Measurements from ENCODE around the gene HNRNPU. TPM values are rescaled to one million over a fixed set of nuclear protein-coding genes. Genes with fewer than 3 reads are reported as not detected.

Gene HNRNPU
- polyA plus RNA-seq, 2 of the 4 experiments (the other 2 are of a cell fraction) = 449 to 529 TPM

DNA sequence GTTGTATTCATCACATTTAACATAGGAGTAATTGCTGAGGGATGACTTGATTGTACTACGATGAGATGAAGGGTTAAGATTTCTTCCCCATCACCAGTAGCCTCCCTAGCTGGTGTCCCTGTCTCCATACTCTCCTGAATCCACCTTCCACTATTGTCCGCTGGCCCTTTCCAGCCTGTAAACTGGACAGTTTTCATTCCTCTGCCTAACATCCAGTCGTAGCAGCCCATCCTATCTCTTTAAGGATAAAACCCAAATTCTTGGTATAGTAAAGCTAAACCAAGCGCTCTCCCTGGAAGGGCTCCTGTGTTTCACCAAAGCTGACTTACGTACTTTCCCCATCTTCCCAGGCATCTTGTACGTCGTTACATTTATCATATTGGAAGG is 28.2 kb downstream of the HNRNPU start:
- ChIA-PET POLR2A (interaction anchor here (0.6 to 3.9 kb wide), 9 partner anchors 11 to 207 kb away, joined by 3 to 57 read pairs (median 5); partner anchors contain the start of genes DESI2 and HNRNPU), CTCF (interaction anchor here (0.8 to 3.7 kb wide), 7 partner anchors 10 to 207 kb away, joined by 3 to 18 read pairs (median 5); partner anchors contain the start of gene HNRNPU)
- Histone ChIP-seq H3K4me2 (peak overlapping the region; percentile 65), H3K4me3 (peak overlapping the region; percentile 69), H3K4me1 (peaks cover 28% of the 10 kb centered on the region; the same call in 2 of the 3 replicates), H3K9me3 (no peaks in the 10 kb centered on the region), H3K27ac (peak overlapping the region; percentile 90 to 97)
- WGBS (ENCODE audit: missing lambda C conversion rate) = 4% methylated on average over 7 of the region's 7 CpGs
- FAIRE-seq = no peak
- 0 out of 2 replicates have a peak, but pooled peaks have one; percentile 19 for TF ChIP-seq TFCP2L1 (CRISPR knock-in tag; IDR thresholded peaks at IDR 0.05)
- peak; percentile 28; the same call in 1 of the 2 replicates for TF ChIP-seq FOSB (CRISPR knock-in tag; IDR thresholded peaks at IDR 0.05)
- TF ChIP-seq CBX2 (IDR thresholded peaks at IDR 0.05; ENCODE audit: borderline replicate concordance, low read depth) = no peak
- DNase-seq (ENCODE audit: low read depth in 1 of 2, low spot score in 1 of 2) = peak; percentile 46 to 52
- peak; percentile 27 to 42 for ATAC-seq

DNA sequence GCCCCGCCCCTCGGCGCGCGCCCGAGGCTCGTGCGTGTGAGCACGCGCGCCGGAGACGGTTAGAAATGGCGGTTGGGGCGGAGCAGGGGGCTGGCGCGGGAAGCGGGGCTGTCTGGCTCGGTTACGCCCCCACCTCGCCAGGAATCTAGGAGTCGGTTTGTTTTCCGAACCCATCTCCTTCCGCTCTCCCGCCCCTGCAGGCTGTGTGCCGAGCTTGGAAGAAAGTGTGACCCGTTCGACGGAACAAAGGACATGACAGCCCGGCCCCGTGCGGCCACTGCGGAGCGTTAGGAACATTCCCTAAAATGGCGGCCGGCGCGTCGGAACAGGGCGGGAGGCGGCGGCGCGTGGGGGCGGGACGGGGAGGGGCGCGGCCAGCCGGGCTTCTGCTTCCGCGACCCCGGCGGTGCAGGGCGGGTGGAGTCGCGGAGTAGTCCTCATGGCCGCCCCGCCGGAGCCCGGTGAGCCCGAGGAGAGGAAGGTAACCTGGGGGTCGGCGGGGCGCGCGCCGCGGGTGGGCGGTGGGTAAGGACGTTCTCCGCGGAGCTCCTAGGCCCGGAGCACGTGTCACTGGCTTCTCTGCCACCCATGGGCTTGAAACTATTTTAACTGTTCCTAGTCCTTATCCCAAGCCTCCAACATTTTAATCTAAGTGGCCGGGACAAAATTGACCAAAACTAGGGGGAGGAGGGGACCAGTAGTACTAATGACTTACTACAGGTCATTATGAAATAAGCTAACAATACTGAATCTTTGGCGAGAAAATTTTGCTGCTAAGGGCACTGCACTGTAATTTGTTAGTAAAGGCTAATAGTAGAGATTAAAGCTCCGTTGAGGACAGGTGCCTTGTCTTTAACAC is 28.8 kb downstream of the HNRNPU start, which contains the start of gene COX20:
Gene COX20, plus strand, starts transcription at position 383 of the 859 bp plus-strand sequence. Its CDS starts 57 bp downstream, at position 440.
- ChIA-PET POLR2A (interaction anchor here (0.5 to 3.9 kb wide), 21 partner anchors 12 to 236 kb away, joined by 3 to 57 read pairs (median 5); partner anchors contain the start of genes DESI2 and HNRNPU), CTCF (interaction anchor here (0.8 to 3.7 kb wide), 8 partner anchors 11 to 232 kb away, joined by 3 to 18 read pairs (median 6); partner anchors contain the start of gene HNRNPU)
- ATAC-seq (peak; percentile 72 to 78), FAIRE-seq (no peak), DNase-seq (ENCODE audit: low read depth in 1 of 2, low spot score in 1 of 2) (peak; percentile 66 to 95)
- H3K27ac ChIP-seq = peak within 1 kb of the TSS; percentile 90 to 97
- H3K4me1 ChIP-seq = peaks cover 26% of the 10 kb centered on the region; the same call in 2 of the 3 replicates
- no peaks in the 10 kb centered on the region for H3K9me3 ChIP-seq
- H3K4me3 ChIP-seq = peak within 1 kb of the TSS; percentile 69
- 1% methylated on average over 32 of the region's 77 CpGs for WGBS (ENCODE audit: missing lambda C conversion rate)
- peak within 1 kb of the TSS; percentile 82 for H3K4me2 ChIP-seq
- TF ChIP-seq KDM1A (IDR thresholded peaks at IDR 0.05; ENCODE audit: low read depth) (no peak), TFCP2L1 (CRISPR knock-in tag; IDR thresholded peaks at IDR 0.05) (peak; percentile 9; the same call in 1 of the 2 replicates), NPAS2 (CRISPR knock-in tag; IDR thresholded peaks at IDR 0.05; ENCODE audit: borderline replicate concordance) (no peak), ZC3H11A (IDR thresholded peaks at IDR 0.05) (no peak), HOXA7 (CRISPR knock-in tag; IDR thresholded peaks at IDR 0.05) (peak; percentile 37; the same call in 1 of the 2 replicates), NR3C1 (IDR thresholded peaks at IDR 0.05) (no peak), MAZ (IDR thresholded peaks at IDR 0.05; ENCODE audit: borderline replicate concordance, low read depth, low read length) (no peak), BHLHE40 (IDR thresholded peaks at IDR 0.05; ENCODE audit: low read depth, low read length) (no peak; the same call in 1 of the 2 replicates), ESRRA (IDR thresholded peaks at IDR 0.05; ENCODE audit: borderline replicate concordance, low read length) (no peak), CHD2 (IDR thresholded peaks at IDR 0.05; ENCODE audit: low read length, partially characterized antibody) (no peak), ZSCAN20 (CRISPR knock-in tag; IDR thresholded peaks at IDR 0.05) (no peak), RARB (CRISPR knock-in tag; IDR thresholded peaks at IDR 0.05) (no peak), ATOH8 (CRISPR knock-in tag; IDR thresholded peaks at IDR 0.05; ENCODE audit: low read depth) (no peak), EHMT2 (IDR thresholded peaks at IDR 0.05; ENCODE audit: low read depth) (no peak), POLR2A (IDR thresholded peaks at IDR 0.05; ENCODE audit: low read length) (peak; percentile 69), EP300 (IDR thresholded peaks at IDR 0.05) (no peak), FOSL2 (IDR thresholded peaks at IDR 0.05) (no peak), FOSL2 (CRISPR knock-in tag; IDR thresholded peaks at IDR 0.05) (no peak), E2F6 (IDR thresholded peaks at IDR 0.05; ENCODE audit: borderline replicate concordance, low read depth) (0 out of 2 replicates have a peak, but pooled peaks have one; percentile 18), ZNF302 (CRISPR knock-in tag; IDR thresholded peaks at IDR 0.05) (no peak), SREBF2 (IDR thresholded peaks at IDR 0.05) (no peak), CHD4 (IDR thresholded peaks at IDR 0.05; ENCODE audit: borderline replicate concordance) (no peak), MAX (IDR thresholded peaks at IDR 0.05) (no peak; the same call in 1 of the 2 replicates)
- TF ChIP-seq, protein P1, sequence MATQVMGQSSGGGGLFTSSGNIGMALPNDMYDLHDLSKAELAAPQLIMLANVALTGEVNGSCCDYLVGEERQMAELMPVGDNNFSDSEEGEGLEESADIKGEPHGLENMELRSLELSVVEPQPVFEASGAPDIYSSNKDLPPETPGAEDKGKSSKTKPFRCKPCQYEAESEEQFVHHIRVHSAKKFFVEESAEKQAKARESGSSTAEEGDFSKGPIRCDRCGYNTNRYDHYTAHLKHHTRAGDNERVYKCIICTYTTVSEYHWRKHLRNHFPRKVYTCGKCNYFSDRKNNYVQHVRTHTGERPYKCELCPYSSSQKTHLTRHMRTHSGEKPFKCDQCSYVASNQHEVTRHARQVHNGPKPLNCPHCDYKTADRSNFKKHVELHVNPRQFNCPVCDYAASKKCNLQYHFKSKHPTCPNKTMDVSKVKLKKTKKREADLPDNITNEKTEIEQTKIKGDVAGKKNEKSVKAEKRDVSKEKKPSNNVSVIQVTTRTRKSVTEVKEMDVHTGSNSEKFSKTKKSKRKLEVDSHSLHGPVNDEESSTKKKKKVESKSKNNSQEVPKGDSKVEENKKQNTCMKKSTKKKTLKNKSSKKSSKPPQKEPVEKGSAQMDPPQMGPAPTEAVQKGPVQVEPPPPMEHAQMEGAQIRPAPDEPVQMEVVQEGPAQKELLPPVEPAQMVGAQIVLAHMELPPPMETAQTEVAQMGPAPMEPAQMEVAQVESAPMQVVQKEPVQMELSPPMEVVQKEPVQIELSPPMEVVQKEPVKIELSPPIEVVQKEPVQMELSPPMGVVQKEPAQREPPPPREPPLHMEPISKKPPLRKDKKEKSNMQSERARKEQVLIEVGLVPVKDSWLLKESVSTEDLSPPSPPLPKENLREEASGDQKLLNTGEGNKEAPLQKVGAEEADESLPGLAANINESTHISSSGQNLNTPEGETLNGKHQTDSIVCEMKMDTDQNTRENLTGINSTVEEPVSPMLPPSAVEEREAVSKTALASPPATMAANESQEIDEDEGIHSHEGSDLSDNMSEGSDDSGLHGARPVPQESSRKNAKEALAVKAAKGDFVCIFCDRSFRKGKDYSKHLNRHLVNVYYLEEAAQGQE (IDR thresholded peaks at IDR 0.05) = 0 out of 2 replicates have a peak, but pooled peaks have one; percentile 23
- TF ChIP-seq, protein P2, sequence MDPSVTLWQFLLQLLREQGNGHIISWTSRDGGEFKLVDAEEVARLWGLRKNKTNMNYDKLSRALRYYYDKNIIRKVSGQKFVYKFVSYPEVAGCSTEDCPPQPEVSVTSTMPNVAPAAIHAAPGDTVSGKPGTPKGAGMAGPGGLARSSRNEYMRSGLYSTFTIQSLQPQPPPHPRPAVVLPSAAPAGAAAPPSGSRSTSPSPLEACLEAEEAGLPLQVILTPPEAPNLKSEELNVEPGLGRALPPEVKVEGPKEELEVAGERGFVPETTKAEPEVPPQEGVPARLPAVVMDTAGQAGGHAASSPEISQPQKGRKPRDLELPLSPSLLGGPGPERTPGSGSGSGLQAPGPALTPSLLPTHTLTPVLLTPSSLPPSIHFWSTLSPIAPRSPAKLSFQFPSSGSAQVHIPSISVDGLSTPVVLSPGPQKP (IDR thresholded peaks at IDR 0.05; ENCODE audit: low read depth, low read length) = no peak
- TF ChIP-seq, protein P3, sequence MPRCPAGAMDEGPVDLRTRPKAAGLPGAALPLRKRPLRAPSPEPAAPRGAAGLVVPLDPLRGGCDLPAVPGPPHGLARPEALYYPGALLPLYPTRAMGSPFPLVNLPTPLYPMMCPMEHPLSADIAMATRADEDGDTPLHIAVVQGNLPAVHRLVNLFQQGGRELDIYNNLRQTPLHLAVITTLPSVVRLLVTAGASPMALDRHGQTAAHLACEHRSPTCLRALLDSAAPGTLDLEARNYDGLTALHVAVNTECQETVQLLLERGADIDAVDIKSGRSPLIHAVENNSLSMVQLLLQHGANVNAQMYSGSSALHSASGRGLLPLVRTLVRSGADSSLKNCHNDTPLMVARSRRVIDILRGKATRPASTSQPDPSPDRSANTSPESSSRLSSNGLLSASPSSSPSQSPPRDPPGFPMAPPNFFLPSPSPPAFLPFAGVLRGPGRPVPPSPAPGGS (IDR thresholded peaks at IDR 0.05) = peak; percentile 91

Measured in A549 (cell line).